GM12892 (cell line): ENCODE results near the gene WBP4.

Source experiments
- DNase-seq: peaks from one replicate; pipeline ENCODE4 v3.0.0; 2011; ENCODE audit not compliant: insufficient read length
- FAIRE-seq: peaks from 2 replicates; lab custom pipeline; 2011; peaks lifted over from hg19 to GRCh38; lab: Jason Lieb, UNC
- POLR2A ChIP-seq: IDR thresholded peaks from 2 replicates; pipeline ENCODE4 v1.6.1; 2011; ENCODE audit warnings: low read depth, low read length, control low read depth
- POLR2AphosphoS5 ChIP-seq: IDR thresholded peaks from 2 replicates; pipeline ENCODE4 v1.6.1; 2011; ENCODE audit warnings: low read depth, low read length, control low read depth
- TAF1 ChIP-seq: IDR thresholded peaks from 2 replicates; pipeline ENCODE4 v1.6.1; 2011; ENCODE audit warnings: low read depth, mild to moderate bottlenecking, control low read depth, low read length, borderline replicate concordance

The WBP4 gene

DNA sequence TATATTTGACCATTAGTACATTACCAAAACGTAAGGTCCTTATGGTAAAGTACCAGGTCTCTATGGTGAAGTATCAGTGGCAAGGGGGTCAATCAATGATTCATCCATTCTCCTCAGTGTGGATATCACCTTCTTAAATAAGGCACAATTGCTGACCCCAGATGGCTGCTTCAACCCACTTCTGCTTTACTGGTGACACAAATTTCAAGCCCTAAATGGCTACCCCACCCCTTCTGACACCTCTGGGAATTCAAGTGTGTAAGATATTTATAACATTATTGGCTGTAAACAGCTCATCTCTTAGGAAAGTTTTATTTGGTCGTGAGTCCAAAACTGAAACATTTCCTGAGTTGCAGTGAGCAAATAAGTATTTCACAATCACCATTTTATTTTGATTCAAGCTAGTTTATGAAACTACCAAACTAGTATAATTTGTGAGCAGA is 7.9 kb upstream of the WBP4 start:
- DNase-seq (no peak), FAIRE-seq (peak; percentile 44)
- no peak for TF ChIP-seq TAF1
- no peak for TF ChIP-seq POLR2AphosphoS5
- TF ChIP-seq POLR2A, result no peak

DNA sequence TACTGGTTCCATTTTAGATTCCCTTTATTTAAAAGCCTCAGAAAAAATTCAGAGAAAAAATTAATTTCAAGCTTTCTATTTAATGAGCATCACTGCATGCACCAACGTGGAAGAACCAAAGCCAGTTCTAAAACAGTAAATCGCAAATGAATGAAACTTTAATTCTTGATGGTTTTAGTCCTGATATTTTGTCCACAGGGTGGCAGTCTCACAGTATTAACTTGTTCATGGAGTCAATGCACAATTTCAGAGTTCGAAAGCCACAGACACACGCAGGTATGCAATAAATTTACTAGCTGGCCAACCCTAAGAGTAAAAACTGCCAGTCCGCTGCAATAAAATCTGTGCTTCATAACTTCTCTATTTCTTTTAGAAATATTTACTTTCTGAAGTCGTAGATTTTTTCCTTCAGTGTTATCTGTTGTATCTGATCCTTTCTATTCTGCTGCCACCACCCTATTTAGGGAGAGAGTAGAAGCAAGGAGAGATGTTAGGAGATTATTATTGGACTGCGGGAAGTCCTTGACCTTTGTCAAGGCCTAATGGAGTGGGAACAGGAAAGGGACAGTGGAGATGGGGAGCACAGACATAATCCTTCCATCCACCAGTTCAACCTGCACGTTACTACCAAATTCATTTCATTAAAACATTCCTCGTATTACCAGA is 7.0 kb upstream of the WBP4 start:
- TF ChIP-seq TAF1, result no peak
- FAIRE-seq, result peak; percentile 64
- DNase-seq, result no peak

GRCh38 chr13:41054919-41055619 is 6.2 kb upstream of the WBP4 start:
- DNase-seq (no peak), FAIRE-seq (no peak)
- no peak for TF ChIP-seq POLR2A
- TF ChIP-seq TAF1, result no peak

DNA sequence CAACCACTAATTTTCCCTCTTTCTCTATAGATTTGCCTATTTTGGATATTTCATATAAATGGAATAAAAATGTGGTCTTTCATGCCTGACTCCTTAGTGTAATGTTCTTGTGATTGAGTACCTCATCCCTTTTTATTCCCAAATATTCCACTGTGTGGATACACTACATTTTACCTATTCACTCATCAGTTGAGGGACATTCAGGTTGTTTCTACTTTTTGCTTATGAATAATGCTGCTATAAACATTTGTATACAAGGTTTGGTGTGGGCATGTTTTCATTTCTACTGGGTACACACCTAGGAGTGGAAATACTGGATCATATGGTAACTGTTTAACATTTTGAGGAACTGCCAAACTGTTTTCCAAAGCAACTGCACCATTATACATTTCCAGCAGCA is 5.1 kb upstream of the WBP4 start:
- DNase-seq, result no peak
- TF ChIP-seq TAF1 (no peak), POLR2A (no peak), POLR2AphosphoS5 (no peak)
- FAIRE-seq, result no peak

- DNase-seq (no peak), FAIRE-seq (no peak)
- TF ChIP-seq POLR2AphosphoS5, result no peak
- TF ChIP-seq TAF1, result no peak
- no peak for TF ChIP-seq POLR2A
Measured at GRCh38 chr13:41056826-41057711, 4.2 kb upstream of the WBP4 start.

GRCh38 chr13:41058295-41059070 is 2.8 kb upstream of the WBP4 start:
- FAIRE-seq (no peak), DNase-seq (no peak)
- TF ChIP-seq POLR2A, result no peak
- TF ChIP-seq TAF1, result no peak
- no peak for TF ChIP-seq POLR2AphosphoS5

DNA sequence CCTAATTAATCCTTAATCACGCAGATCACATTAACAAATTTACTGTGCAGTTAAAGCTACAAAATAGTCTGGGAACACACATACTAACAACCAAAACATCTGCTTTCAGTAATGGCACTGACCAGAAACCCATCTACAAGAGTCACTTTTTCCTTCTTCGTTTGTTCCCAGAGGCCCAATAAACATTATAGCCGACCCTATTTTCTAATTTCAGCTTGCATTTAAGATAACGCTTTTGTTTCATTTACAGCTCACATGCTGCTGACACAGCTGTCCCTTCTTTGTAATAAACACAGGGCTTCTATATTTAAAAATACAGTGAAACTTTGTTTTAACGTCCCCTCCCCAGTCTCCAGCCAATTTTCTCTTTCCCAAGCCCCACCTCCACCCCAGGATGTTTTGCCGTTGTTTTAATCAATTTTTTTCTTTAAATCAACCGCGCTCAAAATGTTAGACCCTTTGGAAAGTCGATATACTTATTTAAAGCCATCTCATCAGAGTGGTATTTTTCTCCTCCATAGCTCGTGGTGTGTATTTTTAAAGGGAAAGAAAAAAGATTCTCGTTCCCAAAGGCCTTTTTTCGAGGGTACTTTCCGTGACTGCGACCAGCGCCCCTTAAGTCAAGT is 1.7 kb upstream of the WBP4 start:
- TF ChIP-seq POLR2A, result no peak
- TF ChIP-seq TAF1, result no peak
- no peak for TF ChIP-seq POLR2AphosphoS5
- FAIRE-seq, result no peak
- no peak for DNase-seq

DNA sequence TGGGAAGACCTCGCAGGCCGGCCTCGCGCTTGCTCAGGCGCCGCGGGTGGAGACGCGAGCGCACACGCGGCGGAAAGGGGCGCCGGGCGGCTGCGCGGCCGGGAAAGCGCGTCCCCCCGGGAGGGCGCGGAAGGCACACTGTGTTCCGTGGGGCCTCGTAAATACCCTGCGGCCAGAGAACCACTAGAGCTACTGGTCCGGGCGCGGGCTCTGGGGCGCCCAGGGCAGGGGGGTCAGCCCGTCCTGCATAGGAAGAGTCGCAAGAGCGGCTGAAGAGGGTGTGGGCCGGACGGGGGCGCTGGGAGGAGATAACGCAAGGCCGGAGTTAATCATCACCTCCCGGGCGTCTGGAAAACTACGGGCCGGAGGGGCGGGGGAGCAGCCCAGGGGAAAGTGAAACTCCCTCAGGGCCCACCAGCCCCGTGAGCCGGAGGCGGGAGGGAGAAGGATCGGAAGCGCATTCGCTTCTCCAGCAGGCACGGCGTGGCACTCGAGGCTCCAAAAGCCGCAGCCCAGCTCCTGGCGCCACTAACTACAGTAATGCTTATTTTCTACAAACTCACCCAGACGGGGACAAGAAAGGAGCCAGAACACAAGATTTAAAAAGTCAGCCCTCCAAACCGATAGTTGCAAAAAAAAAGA is 1.1 kb upstream of the WBP4 start:
- FAIRE-seq (no peak), DNase-seq (peak; percentile 47)
- TF ChIP-seq POLR2AphosphoS5 (no peak), TAF1 (0 out of 2 replicates have a peak, but pooled peaks have one; percentile 24), POLR2A (peak; percentile 70)

DNA sequence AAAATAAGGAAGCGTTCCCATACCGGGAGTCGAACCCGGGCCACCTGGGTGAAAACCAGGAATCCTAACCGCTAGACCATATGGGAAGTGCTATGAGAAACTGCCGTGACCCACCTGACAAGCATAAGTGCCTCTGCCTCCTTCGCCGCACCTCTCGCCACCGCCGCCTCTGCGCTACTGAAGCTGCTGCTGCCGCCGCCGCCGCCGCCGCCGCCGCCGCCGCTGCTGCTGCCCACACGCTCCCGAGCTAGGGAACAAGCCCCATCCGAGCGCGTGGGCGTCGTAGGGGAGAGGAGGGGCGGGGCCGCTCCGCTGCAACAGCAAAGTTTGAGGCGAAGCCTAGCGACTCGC is 610 bp upstream of the WBP4 start:
- TF ChIP-seq POLR2A (no peak), TAF1 (peak; percentile 39; the same call in 1 of the 2 replicates), POLR2AphosphoS5 (no peak)
- FAIRE-seq, result no peak
- peak; percentile 46 for DNase-seq

GRCh38 chr13:41061914-41062837 is 867 bp downstream of the WBP4 start:
- peak; percentile 48 for FAIRE-seq
- TF ChIP-seq TAF1 (no peak), POLR2A (no peak), POLR2AphosphoS5 (no peak)
- peak; percentile 32 for DNase-seq
